SK-N-MC (cell line): ENCODE data around the gene KRTAP5-3.

ENCODE experiments used
- EZH2 ChIP-seq: fragments of 200-600 bp; sonication (generic); IDR thresholded peaks from one replicate; pipeline ENCODE4 v1.6.1; 2017; ENCODE audit warnings: antibody characterized with exemption
- POLR2AphosphoS5 ChIP-seq: IDR thresholded peaks from 2 replicates; pipeline ENCODE4 v1.6.1; 2012; ENCODE audit warnings: mild to moderate bottlenecking, low read depth, low read length, borderline replicate concordance

DNA sequence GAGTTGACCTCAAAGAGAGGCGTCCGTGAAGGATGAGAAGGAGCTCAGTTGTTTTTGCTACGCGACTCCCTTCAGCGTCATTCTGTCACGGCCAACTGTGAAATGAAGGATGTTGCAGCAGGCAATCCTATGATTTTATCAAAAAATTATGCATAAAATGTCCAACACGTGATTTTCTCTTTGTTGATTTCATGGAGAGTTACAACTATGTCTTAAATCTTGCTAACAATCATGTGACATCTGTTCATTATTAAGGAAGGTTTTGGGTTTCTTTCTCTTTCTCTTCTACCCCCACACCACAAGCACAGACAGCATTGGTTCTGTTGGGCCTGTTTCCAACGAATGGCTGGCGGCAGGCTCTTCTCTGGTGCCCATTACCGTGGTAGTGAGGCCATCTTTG lies 10.0 kb upstream of the KRTAP5-3 start:
- TF ChIP-seq EZH2 (no peak), POLR2AphosphoS5 (no peak)
